GM21526 (cell line): ENCODE data around the gene SCART1.

Experiments used
- ATAC-seq: cut with Tn5 transposase; IDR thresholded peaks from one replicate; pipeline ENCODE4 v1.9.1; 2021; ENCODE audit warnings: moderate library complexity; ENCODE audit not compliant: unreplicated experiment, low FRiP score

SCART1 gene

DNA sequence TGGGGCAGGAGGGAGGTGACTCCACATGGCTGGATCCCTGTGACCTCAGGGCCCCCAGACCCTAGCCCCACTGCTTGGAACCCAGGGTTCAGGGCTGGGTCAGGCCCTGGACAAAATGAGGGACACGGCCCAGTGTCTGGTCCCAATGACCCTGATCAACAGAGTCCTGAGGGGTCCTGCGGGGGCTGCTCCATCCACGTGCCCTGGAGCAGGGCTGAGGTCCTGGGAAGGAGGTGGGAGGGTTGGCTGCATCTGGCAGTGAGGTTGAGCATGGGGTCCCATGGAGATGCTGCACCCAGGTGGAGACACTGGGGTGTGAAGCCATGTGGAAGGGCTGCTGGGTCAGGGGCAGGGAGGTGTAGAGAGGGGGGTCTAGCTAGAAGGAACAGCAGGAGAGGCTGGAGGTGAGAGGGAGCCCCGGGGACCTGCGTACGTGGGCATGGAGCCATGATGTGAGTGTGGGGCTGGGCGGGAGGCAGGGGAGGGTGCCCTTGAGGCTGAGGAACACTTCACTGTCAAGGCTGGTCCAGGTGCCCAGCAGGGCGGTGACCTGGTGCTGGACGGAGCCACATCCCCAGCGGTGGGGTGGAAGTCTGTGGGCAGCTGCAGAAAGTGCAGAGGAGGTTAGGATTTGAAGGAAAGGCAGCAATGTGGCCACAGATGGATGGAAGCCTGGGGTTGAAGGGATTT, 604 bp downstream of the SCART1 start:
- no peak for ATAC-seq

DNA sequence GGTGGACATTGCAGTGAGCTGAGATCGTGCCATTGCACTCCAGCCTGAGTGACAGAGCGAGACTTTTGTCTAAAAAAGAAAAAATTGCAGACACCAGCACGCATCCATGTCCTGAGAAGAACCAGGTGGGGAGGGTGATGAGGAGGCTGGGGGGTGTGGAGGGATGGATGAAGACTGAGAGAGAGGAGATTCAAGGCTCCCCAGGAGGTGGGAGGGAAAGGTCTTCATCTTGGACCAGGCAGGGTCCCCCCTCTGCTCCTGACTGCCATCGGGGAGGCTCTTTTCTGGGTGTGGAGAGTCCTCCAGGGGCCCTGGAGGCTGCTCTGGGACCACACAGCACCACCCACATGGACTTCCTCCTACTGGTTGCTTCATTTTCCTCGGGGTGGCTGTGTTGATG, 1.5 kb downstream of the SCART1 start:
- ATAC-seq: no peak

DNA sequence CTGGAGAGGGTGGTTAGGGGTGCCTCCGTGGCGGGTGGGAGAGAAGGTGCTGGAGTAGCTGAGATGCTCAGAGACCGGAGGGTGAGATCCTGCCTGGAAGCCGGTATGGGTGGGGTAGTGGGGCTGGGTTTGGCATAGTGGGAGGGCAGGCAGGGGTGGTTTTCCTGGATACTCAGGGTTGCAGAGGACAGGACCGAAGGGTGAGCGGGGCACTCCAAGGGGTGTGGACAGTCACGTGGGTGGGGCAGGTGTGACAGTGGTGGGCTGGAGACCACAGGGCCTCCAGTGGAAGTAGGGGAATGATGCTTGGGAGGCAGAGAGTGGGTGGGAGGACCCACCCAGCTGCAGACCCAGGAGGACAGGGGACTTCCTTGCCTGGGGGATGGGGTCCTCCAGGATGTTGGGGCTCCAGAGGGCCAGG, 1.9 kb downstream of the SCART1 start:
- no peak for ATAC-seq

DNA sequence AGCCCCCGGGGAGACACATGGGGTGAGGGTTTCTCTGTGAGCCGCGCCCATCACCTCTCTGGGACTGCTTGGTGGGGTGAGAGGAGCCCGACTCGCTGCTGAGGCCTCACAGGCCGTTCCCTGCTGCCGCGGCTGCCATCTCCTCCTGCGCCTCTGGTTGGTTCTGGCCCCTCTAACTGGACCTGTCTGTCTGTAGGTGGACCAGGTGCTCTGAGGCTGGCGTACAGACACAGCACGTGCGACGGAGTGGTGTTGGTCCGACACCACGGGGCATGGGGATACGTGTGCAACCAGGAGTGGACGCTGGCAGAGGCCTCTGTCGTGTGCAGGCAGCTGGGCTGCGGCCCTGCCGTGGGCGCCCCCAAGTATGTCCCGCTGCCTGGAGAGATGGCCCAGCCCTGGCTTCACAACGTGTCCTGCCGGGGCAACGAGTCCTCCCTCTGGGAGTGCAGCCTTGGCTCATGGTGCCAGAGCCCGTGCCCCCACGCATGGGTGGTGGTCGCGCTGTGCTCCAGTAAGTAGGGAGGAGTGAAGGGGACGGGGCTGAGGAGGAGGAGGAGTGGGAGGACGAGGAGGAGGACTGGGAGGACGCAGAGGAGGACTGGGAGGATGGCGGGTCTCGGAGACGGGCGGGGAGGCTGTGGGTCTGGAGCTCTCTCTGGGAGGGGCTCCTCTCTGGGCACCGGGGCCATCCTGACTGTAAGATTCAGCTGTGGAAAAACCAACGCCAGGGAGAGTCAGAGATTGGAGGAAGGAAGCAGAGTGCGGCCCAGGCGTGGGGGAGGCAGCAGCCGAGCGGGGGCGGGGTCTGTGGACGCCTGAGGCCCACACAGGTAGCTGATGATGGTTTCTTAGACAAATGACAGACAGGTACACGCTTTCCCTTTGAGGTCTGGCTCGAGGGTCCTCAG, 2.6 kb downstream of the SCART1 start:
- no peak for ATAC-seq

DNA sequence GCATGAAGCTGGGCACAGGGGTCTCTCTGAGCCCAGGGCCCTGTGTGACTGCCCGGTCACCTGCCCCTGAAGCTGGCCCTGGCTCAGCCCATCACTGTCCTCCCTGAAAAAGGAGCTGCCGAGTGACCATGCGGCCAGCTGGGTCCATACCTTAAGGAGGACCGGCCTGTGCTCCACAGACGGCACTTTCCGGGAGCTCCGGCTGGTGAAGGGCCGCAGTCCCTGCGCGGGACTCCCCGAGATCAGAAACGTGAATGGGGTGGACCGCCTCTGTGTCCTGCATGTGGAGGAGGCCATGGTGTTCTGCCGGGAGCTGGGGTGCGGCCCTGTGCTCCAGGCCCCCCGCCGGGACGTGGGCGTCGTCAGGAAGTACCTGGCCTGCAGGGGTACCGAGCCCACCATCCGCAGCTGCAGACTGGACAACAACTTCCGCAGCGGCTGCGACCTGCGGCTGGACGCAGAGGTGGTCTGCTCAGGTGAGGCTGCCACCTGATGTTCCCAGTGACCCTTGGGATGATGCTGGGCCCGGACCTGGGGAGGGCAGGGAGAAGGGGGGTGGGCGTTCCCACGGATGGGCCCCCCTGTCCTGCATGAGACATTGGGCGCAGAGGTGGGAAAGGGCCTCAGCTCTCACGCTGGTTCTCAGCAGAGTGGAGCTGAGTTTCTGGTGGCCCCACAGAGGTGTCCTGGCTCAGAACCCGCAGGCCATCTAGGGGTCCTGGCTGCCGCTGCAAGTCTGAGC, 3.5 kb downstream of the SCART1 start:
- ATAC-seq: no peak

DNA sequence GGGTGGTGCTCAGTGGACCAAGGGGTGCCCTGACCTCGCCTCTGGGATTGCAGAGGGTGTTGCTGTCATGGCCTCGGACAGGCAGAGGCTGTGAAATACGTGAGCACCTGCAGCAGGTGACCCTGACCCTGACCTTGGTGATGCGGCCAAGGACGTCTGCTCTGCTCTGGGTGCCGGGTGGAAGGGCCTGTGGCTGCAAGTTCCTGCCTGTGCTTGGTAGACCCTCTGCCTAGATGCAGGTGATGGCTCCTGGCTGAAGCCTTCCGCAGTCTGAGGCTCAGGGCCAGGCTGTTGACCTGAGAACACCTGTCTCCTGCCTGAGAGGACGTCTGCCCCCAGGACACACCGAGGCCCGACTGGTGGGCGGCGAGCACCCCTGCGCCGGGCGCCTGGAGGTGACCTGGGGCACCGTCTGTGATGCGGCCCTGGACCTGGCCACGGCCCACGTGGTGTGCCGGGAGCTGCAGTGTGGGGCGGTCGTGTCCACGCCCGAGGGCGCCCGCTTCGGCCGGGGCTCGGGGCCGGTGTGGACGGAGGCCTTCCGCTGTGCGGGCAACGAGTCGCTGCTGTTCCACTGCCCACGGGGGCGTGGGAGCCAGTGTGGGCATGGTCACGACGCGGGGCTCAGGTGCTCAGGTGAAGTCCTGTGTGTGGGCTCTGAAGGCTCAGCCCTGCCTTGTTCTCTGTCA, 4.4 kb downstream of the SCART1 start:
- no peak for ATAC-seq

DNA sequence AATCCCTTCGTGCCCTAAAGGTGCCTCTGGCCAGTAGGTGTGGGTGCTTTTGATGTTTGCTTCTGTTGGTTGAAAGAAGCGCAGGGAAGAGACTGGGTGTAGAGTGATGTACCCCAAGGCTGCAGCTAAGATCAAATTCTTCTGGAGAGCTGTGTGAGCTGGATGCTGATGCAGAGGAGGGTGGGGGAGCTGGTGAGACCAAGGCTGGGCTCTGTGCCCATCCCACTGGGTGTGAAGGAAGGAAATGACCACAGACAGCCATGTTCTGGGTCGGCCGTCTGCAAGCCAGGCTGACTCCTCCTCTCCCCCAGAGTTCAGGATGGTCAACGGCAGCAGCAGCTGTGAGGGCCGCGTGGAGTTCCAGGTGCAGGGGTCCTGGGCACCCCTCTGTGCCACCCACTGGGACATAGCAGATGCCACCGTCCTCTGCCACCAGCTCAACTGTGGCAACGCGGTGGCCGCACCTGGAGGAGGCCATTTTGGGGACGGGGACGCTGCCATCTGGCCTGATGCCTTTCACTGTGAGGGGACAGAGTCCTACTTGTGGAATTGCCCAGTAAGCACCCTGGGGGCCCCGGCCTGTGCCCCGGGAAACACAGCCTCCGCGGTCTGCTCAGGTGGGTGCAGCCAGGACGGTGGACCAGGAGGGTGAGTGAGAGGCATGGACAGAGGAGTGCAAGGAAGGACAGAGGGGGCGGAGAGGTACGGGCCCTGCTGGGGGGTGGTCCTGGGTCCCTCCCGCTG, 5.1 kb downstream of the SCART1 start:
- no peak for ATAC-seq

DNA sequence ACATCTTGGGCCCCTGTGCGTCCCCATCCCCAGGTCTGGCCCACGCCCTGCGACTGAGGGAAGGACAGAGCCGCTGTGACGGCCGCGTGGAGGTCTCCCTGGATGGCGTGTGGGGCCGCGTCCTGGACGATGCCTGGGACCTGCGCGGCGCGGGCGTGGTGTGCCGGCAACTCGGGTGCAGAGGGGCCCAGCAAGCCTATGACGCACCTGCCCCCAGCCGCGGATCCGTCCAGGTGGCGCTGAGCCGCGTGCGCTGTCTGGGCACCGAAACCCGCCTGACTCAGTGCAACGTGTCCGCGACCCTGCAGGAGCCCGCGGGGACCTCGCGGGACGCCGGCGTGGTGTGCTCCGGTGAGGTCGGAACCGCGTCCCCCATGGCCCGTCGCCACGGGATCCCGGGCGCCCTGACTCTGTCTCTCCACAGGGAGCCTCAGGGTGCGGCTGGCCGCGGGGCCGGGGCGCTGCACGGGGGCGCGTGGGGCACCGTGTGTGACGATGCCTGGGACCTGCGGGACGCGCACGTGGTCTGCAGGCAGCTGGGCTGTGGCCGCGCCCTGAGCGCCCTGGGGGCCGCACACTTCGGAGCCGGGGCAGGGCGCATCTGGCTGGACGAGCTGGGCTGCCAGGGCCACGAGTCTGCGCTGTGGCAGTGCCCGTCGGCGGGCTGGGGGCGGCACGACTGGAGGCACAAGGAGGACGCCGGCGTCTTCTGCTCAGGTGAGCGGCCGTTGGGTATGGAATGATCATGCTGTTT, 5.9 kb downstream of the SCART1 start:
- no peak for ATAC-seq

DNA sequence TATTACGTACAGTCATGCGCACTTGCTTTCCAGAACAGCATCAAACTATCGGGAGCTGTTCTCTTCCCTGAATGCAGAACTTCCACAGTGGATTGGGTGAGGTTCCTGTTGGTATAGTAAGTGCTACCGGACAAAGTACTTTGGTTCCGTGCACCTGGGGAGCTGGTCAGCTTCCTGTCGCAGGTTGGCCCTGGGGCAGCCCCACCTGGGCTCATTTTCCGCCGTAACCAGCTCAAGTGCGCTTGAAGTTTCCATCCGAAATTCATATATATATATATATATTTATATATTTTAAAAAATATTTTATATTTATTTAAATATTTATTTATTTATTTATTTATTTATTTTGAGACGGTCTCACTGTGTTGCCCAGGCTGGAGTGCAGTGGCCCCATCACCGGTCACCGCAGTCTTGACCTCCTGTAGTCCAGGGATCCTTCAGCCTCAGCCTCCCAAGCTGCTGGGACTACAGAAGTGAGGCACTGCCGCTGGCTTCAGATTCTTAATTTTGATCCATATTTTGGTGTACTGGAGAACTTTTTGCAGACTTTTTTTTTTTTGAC, 6.5 kb downstream of the SCART1 start:
- no peak for ATAC-seq

DNA sequence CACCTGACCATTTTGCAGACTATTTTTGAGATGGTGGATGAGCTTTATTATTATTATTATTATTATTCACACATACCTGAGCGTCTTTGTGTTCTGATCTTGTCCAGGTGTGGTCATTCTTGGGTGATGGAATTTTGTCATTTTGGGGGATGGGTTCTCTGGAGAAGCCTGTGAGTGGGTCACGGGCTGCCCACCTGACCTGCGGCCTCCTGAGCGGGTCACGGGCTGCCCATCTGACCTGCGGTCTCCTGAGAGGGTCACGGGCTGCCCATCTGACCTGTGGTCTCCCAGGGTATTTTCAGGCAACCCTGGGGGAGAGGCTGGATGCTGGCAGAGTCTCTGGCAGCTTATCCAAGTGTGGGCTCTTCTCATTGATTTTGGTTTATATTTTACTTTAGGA, 7.3 kb downstream of the SCART1 start:
- no peak for ATAC-seq

DNA sequence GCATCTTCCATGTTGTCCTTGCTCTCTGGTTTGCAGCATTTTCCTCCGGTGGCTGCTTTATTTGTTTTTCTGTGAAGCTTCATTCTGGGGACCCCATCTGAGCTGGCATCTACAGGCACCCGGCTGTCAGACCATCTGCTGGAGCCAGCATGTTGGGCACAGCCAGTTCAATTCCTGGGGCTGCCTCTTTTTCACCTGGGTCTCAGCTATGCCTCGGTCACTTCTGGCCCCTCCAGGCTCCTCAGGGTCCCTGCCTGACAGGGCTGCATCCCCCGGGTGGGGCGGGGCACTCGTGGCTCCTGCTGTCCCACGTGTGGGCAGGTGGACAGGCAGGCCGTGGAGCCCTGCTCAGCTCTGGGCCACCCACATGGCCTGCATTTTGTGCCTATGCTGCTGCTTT, 8.1 kb downstream of the SCART1 start:
- ATAC-seq: no peak

DNA sequence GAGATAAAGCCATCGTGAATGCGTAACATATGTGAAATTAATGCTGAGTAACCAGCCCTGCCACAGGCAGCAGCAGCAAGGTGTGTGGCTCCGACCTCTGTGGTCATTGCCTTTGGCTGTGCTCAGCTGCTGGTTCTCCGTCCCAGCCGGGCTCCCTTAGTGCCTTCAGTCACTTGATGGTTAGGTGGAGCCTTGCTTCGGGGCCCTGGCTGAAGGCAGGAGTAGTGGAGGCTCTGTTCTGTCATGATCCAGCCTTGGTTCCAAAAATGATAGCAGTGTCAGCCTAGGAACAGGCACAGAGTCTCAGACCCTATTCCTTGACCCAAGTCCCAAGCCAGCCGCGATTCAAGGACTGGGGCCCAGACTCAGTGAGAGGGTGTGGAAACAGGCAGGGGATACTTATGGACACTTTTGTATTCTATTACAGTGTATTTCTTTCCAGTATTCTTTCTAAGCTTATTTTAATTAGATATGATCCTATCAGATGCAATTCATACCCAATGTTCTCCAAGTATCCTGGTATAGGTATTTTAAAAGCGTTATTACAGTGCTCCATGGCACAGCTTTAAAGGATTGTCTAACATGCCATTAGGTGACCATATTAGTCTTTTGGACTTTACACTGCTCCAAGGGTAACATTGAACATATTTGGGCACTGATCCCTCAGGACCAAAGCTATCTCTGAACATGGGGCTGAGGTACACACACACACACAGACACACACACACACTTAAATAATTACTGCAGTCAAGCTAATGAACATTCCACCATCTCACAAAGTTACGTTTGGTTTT, 9.0 kb downstream of the SCART1 start:
- no peak for ATAC-seq

DNA sequence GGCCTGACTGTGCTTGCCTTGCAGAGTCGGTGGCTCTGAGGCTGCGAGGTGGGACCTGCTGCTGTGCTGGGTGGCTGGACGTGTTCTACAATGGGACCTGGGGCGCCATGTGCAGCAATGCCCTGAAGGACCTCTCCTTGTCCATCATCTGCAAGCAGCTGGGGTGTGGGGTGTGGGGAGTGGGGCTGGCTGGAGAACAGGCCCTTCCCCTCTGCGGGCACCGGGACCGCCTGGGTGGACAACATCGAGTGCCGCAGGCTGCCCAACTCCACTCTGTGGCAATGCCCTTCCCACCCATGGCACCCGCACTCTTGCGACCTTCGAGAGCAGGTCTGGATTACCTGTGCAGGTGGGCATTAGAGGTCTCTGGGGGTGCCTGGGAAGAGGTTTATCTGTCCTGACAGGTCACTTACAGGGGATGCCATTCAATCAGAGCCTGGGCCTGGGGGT, 10.9 kb downstream of the SCART1 start:
- no peak for ATAC-seq

DNA sequence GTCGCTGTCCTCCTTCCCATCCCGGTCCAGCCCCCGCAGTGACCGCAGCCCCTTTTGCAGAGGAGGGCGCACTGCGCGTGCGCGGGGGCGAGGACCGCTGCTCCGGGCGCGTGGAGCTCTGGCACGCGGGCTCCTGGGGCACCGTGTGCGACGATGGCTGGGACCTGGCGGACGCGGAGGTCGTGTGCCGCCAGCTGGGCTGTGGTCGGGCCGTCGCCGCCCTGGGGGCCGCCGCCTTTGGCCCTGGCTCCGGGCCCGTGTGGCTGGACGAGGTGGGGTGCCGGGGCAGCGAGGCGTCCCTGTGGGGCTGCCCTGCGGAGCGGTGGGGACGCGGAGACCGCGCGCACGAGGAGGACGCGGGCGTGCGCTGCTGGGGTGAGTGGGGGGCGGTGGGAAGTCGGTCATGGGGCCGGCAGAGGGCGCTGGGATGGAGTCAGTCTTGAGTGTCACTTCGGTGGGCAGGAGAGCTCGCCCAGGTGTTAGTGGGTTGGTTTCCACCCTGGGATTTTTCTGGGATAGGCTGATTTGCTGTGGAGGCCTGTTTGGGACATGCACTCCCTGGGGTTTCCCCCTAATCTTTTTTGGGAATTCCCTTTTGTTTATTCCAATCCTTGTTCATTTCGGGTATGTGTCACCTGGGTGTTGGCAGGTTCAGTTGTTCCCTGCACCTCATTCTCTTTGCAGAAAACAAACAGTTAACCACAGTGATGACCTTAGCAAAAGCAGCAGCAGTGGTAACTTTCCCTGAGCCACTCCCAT, 11.6 kb downstream of the SCART1 start:
- ATAC-seq: no peak

DNA sequence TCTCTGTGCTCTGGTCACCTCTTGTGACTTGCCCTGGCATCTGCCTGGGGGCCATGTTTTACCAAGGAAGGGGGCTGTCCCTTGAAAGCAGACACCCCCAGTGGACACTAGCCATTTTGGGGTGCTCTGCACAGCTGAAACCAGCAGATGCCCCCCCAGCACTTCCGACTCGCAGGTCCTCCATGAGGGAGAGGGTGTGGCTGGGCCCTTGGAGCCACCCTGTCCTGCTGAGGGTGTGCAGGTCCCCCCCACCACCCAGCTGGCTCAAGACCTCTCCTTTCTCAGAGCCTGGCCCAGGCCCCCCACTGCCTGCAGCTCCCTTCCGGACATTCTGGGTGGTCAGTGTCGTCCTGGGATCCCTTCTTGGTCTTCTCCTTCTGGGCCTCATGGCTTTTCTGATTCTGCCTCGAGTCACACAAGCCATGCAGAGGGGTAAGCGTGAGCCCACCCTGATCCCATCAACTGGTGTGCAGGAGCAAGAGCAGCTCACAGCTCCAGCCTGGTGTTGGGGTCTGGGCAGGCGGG, 12.3 kb downstream of the SCART1 start:
- ATAC-seq: no peak

DNA sequence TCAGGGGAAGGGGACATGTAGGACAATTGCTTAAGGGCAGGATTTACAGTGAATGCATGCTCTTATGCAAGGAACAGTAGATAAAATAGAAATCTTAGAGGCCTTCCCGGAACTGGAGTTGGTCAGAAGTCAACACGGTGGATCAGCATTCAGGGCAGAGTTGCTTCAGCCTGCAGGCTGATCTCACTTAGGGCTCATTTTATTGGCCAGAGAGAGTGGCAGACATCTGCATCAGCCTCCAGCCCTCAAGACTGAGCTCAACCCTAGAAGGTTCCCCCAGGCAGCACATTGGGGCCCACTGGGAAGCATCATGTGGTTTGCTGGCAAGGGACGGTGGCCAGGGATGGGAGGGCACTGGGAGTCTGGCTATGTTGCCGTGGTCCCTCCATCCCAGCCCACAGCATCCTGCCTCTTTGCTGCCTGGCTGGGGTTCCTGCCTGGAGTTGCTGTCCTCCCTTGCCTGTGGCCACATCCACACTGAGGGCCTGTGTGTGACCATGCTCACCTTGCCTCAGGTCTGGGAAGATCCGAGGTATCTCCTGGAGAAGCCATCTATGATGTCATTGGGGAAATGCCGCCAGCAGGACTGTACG, 13.0 kb downstream of the SCART1 start:
- no peak for ATAC-seq
